HG03025 (cell line): ENCODE measurements around the gene SELENOW.
"Not testable (repeated sequence)": the region's sequence is repeated elsewhere in the genome, so short reads cannot be mapped to it uniquely, and the experiment has no call there.

Source experiments
- ATAC-seq: cut with Tn5 transposase; IDR thresholded peaks from one replicate; pipeline ENCODE4 v1.9.1; 2021; ENCODE audit warnings: mild to moderate bottlenecking, moderate library complexity; ENCODE audit not compliant: unreplicated experiment, low FRiP score

Gene SELENOW

DNA sequence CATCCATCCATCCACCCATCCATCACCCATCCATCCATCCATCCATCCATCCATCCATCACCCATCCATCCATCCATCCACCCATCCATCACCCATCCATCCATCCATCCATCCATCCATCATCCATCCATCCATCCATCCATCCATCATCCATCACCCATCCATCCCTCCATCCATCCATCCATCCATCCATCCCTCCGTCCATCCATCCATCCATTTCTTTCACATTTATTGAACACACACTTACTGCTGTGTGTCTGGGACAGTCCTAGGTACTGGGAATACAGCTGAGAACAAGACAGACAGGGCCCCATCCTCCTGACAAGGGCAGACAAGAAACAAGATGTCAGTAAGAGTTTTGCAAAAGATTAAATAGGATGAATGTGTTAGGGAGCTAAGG is 39.7 kb downstream of the SELENOW start:
- ATAC-seq, result not testable (repeated sequence)

DNA sequence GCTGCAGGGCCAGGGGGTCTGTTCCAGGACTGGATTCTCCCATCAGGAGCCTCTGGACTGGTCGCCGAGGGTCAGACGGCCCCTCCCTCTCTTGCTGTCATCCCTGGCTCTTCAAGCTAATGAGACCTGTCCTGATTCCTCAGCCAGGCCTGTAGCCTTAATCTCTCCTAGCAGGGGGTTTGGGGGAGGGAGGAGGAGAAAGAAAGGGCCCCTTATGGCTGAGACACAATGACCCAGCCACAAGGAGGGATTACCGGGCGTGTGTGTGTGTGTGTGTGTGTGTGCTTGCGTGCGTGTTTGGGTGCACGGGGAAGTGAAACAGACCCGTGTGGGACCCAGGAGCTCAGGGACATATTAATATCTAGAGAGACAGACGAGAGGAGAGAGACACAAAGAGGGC is 41.4 kb downstream of the SELENOW start:
- no peak for ATAC-seq

DNA sequence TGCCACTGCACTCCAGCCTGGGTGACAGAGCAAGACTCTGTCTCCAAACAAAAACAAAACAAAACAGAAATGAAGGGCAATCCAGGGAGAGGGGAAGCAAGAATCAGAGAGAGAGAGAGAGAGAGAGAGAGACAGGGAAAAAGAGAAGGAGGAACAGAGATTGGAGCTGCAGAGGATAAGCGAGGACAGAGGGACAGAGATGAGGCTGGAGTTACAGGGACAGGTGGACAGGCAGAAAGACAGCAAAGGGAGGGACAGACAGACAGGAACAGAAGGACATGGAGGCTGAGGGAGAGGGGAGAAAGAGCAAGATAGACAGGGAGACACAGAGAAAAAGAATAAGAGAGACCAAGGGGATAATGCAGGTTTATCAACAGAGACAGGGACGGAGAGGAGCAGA is 41.9 kb downstream of the SELENOW start:
- ATAC-seq, result no peak

DNA sequence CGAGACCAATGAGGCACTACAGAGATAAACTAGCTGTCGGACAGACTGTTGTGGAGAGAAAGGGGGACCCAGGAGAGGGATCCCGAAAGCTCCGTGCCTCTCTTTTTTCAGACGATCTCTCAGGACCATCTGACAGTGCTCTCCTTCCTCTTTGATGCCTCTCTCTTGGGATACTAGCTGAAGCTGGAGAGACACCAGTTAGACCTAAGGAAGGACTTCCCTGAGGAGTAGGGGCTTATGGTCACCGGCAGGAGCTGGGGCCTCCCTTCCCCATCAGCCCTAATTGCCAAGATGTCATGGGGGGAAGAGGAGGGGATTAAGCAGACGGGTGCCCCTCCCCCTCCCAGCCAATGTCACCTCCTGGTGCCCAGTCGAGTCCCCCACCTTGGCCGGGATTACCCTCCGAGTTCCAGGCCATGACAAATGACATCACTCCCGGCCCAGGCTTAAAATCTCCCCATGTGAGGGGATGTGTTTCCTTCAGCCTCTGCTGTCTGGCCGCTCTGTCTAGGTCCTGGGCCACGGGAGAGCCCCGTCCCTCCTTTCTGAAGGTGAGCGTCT is 43.0 kb downstream of the SELENOW start, which contains the start of gene CRX:
CRX (plus strand) TSS at position 478 of the 561 bp plus-strand sequence. CDS start 12,507 bp downstream, outside the sequence.
- no peak for ATAC-seq

DNA sequence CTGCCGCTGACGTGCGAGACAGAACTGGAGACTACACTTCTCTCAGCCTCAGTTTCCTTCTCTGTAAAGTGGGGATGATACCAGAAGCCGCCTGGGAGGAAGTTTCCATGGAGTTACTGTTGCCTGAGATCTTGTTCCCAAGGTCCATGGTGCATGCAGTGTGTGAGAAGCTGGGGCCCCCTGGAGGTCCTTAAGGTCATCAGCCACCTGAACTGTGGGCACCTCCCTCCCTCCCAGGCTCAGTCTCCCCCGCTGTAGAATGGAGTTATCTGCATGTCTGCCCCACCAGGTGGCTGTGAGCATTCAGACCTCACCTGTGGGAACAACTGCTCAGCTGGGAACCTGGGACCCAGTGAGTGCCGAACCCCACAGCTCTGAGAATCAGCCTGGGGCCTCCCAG is 45.9 kb downstream of the SELENOW start:
- ATAC-seq, result no peak

DNA sequence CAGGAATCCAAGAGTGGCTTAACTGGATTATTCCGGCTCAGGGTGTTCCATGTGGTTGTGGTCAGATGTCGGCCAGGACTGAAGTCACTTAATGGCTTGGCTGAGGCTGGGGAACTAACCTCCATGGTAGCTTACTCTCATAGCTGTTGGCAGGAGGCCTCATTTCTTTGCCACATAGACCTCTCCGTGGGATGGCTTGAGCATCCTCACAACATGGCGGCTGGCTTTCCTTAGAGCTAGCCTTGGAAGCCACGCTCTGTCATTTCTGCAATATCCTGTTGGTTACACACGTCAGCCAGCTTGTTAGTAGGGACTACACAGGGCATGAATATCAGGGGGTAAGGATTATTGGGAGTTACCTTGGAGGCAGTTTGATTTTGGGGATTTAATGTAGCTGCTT is 48.3 kb downstream of the SELENOW start:
- ATAC-seq, result no peak

DNA sequence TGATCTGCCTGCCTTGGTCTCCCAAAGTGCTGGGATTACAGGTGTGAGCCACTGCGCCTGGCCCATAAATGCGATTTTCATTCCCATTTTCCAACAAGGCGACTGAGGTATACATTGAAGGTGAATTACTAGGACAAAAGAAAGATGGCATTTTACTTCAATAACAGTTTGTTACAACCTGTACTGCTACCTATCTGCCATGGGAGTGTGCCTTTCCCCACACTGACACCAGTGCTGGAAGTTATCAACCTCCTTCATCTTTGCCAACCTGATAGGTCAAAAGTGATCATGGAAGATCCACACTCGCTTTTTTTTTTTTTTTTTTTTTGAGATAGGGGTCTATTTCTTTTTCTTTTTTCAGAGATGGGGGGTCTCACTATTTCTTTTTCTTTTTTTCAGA is 54.2 kb downstream of the SELENOW start:
- no peak for ATAC-seq
